SU-DHL-6 (cell line): Measurements from ENCODE around the gene MCTP1.

ENCODE experiments used
- CTCF ChIP-seq: fragments of 200-600 bp; sonication (generic); IDR thresholded peaks from one replicate; pipeline ENCODE4 v1.5.1; 2017; ENCODE audit warnings: antibody characterized with exemption, mild to moderate bottlenecking, low read length, moderate library complexity; ENCODE audit not compliant: insufficient read depth, poor library complexity, severe bottlenecking
- EZH2phosphoT487 ChIP-seq: fragments of 200-600 bp; sonication (generic), shearing (Covaris generic); conservative IDR thresholded peaks from 2 replicates; pipeline ENCODE4 v1.6.1; 2018; ENCODE audit warnings: mild to moderate bottlenecking, antibody characterized with exemption, low read length, moderate library complexity, mixed read lengths

GRCh38 chr5:95163079-95163478 lies 121.8 kb downstream of the MCTP1 start:
- TF ChIP-seq CTCF (no peak), EZH2phosphoT487 (no peak)
